CD4-positive, alpha-beta T cell treated with Interleukin-15 for 1 hour (primary cell): Measurements from ENCODE around the gene RPL7A.
"Not testable (repeated sequence)": the region's sequence is repeated elsewhere in the genome, so short reads cannot be mapped to it uniquely, and the experiment has no call there.

Experiments used
- DNase-seq: peaks from one replicate; pipeline ENCODE4 v3.0.0-alpha.2; 2020

The RPL7A gene

DNA sequence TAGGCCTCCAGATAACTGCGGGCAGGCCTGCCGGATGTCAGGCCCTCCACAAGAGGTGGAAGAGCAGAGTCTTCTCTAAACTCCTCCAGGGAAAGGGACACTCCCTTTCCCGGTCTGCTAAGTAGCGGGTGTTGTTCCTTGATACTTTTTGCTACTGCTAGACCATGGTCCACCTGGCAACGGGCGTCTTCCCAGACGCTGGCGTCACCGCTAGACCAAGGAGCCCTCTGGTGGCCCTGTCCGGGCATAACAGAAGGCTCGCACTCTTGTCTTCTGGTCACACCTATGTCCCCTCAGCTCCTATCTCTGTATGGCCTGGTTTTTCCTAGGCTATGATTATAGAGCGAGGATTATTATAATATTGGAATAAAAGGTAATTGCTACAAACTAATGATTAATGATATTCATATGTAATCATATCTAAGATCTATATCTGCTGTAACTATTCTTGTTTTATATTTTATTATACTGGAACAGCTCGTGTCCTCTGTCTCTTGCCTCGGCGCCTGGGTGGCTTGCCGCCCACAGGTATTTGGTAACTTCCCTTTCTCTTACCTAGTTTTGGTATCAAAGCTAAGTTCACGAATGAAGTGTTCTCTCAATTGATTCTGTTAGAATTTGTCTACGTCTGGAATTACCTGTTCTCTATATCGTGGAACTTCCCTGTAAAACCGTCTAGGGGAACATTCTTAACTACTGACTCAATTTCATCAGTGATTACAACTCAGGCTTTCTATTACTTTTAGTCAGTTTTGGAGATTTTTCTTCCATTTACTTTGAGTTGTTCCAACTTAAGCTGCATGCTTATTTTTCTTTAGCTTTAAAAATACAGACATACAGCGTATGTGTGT is 18.5 kb upstream of the RPL7A start:
- not testable (repeated sequence) for DNase-seq

DNA sequence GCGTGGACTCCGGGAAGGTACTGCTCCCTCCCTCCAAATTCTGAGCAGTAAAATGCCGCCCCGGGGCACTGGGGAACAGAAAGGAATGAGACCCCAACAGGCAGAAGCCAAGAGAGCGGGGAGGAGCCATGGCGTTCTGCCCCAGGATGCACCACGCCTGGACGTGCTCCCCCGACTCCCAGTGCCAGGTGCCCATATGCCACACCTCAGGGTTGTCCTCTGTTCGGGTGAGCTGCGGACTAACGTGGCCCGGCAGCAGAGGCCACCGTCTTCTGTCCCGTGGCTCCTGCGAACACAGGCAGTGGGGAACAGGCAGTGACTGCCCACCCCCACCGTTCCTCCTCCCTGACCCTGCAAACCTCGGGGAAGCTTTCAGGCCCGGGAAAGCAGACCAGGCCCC is 16.8 kb upstream of the RPL7A start:
- no peak for DNase-seq

DNA sequence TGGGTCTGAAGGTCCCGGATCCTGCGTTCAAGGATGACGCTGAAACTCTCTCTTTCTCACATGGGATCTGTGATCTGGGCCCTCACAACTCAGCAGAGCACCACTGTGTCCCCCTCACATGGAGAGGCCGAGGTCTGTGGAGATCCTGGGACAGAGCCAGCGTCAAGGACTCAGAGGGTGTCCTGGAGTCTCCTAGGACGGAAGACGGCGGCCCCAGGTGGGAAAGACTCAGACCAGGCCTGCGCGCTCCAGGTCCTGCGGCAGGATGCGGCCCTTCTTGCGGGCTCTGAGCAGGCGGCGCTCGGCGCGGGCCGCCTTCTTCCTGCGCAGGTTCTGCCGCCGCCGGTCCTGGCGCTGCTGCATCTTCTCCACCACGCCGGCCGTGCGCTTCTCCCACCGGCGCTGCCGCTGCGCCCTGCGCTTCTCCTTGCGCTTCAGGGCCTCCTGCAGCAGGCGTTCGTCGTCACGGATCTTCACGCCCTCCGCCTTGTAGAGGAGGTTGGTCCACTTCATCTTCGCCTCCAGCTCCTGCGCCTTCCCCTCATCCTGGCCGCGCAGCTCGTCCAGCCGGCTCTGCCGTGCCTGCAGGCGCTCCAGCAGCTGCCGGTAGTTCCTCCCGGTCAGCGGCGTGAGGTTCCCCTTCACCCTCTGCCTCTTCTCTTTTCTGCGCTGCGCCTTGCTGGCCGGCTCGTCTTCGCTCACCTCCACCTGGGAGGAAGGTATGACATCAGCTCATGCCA is 16.2 kb upstream of the RPL7A start:
- DNase-seq = no peak

DNA sequence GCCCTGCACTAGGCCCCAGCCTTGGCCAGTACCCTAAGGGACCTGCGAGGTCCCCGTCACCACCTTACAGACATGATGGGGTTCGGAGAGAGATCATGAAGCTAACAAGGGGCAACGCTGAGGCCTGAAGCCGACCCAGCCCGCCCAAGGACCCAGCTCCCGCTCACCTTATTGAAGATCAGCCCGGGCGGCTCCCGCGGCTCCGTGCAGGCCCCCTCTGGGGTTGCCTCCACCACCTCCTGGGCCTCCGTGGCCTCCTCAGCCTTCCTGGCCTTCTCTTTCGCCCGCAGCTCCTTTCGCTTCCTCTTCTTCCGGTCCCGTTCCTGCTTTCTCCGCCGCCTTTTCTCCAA is 15.7 kb upstream of the RPL7A start:
- DNase-seq = no peak

DNA sequence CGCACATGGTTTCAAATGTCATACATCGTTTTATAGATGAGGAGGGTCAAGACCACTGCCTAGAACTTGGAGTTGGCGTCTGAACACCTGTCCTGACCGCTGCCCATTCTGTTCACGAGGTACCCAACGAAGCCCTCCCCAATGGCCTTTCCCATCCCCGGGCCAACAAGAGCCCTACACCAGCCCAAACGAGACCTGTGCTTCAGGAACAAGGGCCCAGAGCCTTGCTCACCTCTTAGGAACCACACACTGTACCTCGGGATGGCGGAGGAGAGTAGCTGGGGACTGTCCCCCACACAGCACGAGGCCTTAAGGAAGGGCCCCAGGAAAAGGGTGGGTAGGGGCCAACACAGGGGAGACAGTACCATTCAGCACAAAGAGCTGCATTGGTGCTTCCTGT is 15.0 kb upstream of the RPL7A start:
- DNase-seq = no peak

DNA sequence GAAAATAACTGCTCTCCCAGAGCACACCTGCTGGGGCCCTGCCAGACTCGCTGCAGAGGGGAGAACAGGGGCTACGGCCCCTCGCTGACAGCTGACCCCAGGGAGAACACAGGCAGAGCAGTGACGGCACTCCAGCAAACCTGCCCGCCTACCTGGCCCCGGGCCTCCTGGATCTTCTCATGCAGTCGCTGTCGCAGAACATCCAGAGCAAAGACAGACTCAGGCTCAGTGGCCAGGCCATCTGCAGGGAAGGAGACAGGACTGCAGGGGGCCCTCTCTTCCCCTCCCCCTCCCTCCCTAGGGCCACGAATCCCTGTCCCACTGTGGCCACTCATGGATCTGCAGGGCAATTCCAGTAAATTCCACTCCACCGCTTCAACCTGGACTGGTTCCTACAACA is 14.5 kb upstream of the RPL7A start:
- no peak for DNase-seq

DNA sequence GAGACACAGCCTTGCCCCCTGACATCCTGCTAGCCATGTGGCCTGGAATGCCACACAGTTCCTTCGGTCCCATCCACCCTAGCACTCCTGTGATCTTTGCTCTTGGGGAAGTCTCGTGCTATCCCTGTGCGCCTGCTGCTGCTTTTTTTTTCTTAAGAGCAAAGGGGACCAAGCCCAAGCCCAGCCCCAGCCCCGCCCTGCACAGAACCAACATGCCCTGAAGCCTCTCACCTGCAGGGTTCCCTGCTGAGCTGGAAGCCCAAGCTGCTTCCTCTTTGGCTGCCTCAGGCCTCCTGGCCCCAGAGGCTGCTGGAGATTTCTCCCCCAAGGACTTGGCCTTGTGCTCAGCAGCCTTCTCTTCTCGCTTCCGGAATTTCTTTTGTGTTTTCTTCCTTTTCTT is 13.9 kb upstream of the RPL7A start:
- DNase-seq = no peak

DNA sequence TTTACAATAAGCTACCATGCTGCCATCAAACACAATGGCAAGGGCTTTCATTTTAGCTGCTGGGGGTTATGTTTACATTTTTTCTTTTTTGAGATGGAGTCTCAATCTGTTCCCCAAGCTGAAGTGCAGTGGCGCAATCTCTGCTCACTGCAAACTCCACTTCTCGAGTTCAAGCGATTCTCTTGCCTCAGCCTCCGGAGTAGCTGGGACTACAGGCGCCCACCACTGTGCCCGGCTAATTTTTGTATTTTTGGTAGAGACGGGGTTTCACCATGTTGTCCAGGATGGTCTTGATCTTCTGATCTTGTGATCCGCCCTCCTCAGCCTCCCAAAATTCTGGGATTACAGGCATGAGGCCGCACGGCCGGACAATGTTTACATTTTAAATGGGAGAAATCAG is 13.1 kb upstream of the RPL7A start:
- DNase-seq = not testable (repeated sequence)

DNA sequence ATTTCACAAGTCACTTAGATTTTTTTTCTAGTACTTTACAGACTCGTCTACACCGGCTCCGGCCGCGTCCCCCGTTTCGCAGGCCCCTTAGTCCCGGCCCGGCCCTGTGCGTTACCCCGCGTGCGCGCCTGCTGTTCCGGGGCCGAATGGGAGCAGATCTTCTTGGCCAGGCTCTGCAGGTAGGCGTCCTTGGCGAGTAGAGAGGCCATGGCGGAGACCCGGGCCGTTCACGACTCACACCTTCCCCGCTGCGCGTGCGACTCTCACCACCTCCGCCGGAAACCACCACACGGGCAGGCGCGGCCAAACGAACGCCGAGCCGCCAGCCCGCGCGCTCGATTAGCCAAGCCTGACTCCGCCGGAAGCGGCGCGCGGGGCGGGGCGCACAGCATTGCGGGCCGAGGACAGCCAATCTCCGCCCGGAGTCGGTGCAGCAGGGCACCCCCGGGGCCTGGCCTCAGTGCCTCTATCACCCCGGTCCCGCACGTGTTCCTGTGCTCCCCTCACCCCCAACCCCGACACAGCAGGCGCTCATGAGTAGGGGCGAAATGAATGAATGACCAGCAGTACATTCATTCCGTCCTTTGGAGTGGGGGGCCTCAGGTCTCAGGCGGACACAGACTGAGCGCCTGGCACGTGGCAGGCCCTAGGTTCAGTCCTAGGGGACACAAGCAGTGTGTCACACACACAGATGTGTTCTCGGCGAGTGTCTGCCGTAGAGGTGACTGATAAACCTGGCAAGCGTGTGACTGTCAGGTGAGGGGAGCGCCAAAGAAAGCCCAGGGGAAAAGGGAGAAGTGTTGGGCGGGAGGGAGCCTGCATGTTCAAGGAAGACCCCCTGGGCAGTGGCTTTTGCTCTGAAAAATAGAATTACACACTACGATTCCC is 11.8 kb upstream of the RPL7A start, which contains the start of gene SURF6:
Gene SURF6 (minus strand): TSS at position 265 of the 888 bp plus-strand sequence. CDS start 56 bp downstream, at position 209.
- DNase-seq = peak; percentile 90

DNA sequence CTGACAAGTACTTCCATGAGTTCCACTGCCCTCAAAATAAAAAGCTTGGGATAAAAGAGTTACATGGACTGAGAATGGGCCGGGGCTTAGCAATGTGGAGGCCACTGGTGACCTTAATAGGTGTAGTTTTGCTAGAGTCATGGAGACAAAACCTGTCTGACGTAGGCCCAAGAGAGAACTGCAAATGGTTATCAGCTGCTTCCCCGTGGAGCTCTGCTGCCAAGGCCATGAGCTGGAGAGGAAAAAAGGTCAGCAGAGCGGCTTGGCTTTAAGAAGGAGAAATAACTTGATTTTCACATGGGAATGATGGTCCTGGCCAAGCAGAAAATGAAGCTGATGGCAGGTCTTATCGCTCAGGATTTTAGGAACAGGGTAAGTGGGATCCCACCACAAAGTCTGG is 8.4 kb upstream of the RPL7A start:
- DNase-seq = no peak

DNA sequence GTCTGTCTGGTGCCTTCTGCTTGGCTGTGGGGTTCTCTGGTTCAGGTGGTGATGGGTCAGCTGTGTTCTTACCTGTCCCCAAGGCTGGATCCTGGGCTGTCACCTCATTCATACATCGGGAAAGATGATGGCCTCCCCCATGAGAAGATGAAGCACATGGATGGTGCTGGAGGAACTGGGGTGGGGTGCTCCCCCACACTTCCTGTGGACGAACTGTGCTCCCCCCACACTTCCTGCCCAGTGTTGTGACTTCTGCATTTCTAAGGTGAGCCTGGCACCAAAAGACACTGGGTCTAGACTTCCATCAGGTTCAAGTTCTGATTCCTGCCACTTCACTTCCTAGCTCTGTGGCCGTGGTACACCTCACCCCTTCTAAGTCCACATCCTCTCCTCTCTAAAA is 7.8 kb upstream of the RPL7A start:
- no peak for DNase-seq

DNA sequence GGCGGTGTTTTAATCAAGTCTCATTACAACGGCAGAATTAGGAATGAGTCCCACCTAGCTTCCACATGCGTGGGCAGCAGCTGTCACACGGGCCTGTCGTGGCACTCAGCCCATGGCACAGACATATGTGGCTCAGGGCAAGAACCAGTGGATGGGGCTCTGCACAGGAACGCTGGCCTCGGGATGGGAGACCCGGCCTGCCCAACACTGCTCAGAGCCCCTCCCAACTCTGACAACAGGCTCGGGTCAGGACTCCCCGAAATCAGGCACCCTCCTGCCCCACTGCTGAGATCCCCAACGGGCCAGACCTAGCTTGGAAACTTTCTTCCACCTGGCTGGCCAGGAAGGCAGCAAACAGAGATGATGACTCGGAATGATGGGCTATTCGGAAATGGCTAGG is 7.1 kb upstream of the RPL7A start:
- DNase-seq = no peak

DNA sequence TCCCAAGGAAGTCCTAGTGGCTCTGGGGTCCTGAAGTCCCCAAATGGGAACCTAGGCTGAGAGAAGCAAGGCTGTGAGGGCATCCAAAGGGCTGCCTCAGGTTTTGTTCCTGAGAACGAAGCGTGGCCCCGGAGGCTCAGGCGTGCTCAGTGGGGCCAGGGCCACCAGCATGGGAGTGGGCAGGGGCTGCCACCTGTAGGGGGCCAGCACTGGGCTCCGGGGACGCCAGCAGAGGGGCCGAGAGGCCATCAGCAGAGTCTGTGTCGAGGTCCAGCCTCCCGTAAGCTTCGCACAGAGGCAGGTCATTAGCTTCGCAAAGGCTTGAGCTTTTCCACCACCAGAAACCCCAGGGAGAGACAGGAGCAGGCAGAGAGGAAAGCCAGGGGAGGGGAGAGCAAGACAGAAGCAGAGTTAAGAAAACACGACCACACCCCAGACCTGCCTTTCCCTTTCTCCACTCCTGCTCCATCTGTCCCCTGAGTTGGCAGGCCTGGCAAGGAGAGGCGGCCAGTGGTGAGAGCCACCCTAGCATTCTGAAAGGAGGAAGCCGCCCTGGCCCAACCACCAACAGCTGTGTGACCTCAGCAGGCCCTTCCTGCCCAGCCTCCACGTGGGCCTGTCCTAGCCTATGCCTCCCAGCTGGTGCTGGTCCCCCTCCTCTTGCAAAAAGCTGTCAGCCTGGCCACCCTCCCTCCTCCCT is 6.5 kb upstream of the RPL7A start:
- DNase-seq = peak; percentile 50

DNA sequence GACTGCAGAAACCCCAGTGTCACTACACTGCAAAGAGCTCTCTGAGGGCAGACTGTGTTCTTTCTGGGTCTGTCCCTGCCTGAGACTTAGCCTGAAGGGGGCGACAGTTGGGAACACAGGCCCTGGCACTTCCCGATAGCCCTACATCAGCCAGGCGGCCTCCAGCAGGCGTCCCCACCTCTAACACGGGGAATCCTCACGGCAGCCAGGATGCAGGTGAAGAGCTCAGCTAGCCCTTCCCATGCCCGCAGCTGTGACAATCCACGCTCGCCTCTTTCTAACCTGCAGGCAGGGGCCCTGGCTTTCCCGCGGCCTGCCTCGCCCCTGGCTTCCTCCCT is 6.0 kb upstream of the RPL7A start:
- no peak for DNase-seq

DNA sequence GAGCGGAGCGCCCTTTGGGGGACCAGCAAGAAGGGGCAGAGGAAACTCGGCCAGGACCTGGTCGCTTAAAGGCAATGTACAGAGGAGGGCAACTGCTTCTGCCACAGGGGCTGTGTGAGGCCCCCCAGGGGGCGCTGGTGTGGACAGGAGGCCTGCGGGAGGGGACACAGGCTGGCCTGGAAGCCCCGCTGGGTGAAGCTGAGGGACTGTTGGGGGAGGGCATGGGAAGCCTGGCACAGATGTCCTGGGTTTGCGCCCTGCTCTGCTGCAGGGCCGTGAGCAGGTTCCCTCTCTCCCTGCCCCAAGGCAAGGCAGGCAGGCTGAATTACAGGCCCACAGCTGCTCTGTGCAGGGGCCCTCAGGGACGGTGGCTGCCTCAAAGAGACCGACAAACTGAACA is 5.4 kb upstream of the RPL7A start:
- DNase-seq = no peak

DNA sequence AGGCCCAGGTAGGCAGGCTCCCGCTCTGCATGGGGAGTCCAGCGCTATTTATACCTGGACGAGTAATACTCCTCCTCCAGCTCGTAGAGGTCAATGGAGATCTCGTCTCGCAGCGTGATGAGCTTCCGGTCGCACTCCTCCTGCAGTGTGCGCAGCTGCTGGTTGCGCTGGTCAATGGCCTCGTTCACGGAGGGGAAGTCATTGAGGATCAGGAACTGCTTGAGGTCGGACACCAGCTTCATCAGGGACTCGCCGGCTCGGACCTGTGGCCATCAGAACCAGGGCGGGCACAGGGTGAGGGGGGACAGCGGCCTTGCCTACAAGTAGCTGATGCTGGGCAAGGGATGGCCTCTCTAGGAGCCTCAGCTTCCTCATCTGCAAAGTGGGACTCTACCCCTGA is 3.9 kb upstream of the RPL7A start:
- DNase-seq = no peak

DNA sequence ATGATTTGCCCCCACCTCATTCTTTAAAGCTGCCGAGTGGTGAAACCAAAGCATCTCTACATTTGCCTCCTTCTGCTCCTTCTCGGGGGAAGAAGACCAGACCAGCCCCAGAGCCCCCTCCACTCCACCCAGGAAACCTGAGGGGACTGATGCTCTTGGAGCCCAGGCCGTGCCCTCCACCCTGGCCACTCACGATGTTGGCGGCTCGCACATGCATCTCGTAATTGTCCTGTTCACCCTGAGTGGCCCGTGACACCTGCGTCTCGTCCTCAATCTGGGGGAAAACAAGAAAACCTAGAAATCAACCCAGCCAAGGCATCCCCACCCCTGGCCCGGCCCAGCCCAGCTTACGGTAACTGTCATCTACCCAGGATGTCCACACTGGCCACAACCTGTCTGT is 3.0 kb upstream of the RPL7A start:
- DNase-seq = no peak

DNA sequence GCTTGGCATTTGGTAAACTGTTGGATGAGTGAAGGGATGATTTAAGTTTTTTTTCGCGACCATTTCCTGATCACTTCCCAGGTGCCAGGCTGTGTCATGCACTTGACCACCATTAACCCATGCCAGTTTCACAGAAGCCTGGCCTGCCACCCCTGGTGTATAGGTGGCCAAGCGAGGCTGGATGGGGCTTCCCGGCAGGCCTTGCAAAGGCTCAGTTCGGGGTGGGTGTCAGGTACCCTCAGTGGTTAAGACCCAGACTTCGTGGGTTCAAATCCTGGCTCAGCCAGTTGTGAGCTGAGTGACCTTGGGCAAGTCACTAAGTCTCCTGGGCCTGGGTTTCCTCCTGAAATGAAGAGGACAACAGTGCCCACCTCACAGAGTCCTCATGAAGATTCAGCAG is 2.4 kb upstream of the RPL7A start:
- no peak for DNase-seq

DNA sequence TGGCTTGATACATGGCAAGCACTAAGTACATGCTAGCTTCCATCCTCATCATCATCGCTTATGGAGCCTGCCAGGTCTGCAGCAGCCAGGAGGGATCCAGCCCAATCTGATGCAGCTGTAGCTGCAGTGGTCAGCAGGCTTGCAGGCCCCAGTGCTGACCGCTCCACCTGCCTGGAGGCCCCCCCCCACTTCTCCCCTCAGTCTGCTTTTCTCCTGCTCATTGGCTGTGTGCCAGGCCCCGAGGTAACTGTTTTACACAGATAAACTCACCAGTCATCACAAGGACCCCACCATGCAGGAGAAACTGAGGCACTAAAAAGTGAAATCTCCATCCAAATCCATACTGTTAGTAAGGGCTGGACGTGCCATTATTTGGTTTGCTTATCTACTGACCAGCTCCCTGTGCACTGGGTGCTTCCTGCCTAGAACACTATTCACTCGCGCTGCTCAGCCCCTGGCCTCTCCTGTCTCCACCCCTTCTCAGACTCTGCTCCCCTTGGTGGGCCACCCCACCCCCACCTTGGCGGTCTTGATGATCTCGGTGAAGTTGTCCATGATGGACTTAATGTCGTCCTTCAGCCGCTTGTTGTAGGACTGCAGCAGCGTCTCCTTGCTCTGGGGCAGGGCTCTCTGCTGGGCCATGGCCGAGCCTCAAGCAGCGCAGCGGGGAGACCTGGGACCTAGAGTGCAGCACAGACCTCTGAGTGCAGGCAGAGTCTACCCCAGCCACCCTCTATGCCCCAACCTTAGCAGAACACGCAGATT is 1.8 kb upstream of the RPL7A start:
- no peak for DNase-seq

DNA sequence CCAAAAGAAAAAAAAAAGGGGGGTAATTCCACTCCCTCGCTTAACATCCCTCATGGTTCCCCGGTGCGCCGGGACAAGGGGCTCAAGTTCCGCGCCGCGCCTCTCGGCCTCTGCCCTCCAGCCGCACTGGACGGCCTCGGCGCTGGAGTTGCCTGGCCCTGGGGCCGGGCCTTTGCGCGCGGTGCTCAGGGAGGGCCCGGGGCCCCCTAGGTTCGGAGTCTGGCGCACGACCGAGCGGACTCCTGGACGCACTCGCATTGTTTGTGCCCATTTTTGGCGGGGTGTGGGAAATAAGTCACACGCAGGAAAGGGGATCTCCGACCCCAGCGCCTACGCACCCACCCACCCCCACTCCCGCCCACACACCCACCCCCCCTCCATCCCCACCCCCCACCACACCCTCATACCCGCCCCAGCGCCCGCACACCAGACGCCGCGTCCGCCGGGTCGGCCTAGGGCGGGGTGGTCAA is 468 bp upstream of the RPL7A start:
- peak; percentile 67 for DNase-seq

DNA sequence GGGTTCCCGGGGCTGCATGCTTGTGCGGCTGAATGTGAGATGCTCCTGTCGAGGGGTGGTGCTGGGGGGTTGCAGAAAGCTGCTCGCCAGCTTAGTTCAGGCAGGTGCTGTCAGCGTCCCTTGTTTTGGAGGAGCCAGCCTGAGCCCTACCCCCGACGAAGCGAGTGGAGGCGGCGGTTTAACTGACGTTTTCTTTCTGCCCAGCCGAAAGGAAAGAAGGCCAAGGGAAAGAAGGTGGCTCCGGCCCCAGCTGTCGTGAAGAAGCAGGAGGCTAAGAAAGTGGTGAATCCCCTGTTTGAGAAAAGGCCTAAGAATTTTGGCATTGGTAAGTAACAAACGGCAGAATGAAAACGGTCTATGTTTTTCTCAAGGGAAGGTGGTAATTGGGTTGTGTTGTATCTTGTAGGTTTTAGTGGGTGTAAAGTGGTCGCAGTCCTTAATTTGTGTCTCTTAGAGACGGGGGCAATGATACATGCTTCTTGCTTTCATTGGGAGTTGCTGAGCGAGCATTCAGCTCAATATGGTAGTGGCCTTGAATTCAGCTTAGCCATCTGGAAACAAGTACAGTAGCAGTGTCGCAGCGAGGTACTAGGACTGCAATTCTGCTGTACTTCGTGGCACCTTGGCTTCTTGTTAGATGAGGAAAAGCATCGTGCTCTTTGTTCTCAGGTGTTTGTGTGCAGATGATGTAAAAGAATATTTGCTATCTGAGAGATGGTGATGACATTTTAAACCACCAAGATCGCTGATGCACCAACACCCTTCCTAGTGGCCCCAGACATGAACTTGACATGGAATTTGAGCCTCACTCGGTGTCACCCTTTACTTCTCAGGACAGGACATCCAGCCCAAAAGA is 928 bp downstream of the RPL7A start:
- no peak for DNase-seq
